ENCODE data around the gene ERICH2.
A peak's percentile ranks its signal among the peaks of the same experiment; 100 is the strongest.
"Not testable (repeated sequence)": the region's sequence is repeated elsewhere in the genome, so short reads cannot be mapped to it uniquely, and the experiment has no call there.

The ERICH2 gene, protein sequence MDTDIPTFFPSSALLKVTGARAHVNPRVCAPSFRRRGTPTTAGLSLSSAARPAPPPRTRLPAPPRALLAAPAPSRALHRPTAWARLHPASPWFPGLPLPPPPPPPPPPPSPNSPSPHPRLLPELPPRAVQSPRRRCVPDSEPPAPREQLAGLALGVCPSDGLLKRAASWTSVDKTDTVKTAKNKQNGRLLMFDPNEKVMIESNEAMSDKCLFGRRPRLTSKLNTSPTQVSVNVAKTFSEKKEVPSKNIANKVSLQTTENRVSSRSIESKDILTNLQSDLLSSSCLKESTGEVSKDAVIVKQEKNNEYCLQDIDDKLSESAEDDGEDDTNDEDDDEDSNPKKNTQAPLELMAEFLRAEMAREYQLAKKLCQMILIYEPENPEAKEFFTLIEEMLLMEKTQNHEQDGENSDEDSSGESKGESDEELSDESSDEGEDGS

DNA sequence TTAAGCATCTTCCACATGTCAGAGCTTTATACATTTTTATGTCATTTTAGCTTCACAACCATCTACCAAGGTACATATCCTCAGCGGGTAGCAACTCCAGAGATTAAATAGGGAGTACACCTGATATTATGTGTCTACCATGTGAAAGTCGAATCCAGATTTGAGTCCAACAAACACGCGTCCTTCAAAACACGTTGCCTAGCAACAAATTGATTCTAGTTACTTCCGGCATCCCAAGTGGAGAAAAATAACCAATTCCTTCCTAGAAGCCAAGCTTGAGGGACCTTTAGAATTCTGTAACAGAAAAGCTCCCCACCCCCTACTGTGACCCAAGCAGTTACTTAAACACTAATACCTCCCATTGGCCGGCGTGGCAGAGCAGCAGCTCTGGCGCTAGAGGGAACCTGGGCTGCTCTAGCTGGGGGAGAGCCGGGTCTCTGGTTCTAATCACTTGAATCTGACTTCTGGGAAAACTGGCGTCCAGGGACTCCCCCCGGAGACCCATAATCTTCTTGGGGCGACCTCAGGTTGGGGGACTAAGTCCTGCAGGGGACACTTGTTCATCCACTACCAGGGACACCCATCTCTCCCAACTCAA is at the start of gene ERICH2:
Gene ERICH2 (plus strand): TSS at position 371 of the 598 bp plus-strand sequence. CDS start 304 bp downstream, outside the sequence.
- Histone ChIP-seq H3K9me3 (ENCODE audit: control insufficient read depth in 2 of 2, low read length in 2 of 2) (no peaks in the 10 kb centered on the region), H3K36me3 (ENCODE audit: control insufficient read depth in 2 of 2, insufficient read depth in 2 of 2, low read length in 2 of 2) (no peaks in the 10 kb centered on the region), H3K9ac (ENCODE audit: low read length in 2 of 2) (peak within 1 kb of the TSS; percentile 55 to 72), H3K4me3 (ENCODE audit: low read length in 2 of 2) (peak within 1 kb of the TSS; percentile 73 to 81), H3K27ac (ENCODE audit: low read length) (no peak within 1 kb of the TSS), H3K4me1 (ENCODE audit: control insufficient read depth, insufficient read depth, low read length) (peaks cover 6% of the 10 kb centered on the region), H3K27me3 (ENCODE audit: control insufficient read depth in 1 of 2, insufficient read depth in 2 of 2, low read length in 2 of 2) (no peaks in the 10 kb centered on the region)

DNA sequence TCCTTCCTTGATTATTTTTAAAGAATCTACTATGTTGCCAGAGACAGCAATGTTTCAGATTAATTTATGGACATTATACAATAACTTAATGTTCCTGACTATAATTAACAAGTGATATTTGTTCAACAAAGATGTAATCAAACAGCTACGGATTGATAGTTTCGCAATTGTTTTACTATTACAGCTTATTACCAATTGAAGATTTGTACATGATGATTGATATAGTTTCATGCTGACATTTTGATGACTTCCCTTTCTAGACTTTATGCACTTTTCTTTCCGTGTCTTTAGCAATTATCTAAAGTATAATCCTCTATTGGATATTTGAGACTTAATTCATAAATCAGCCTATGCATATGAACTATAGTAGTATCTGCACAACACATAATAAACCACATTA is 48.5 kb upstream of the ERICH2 start:
- peaks cover 18 to 32% of the 10 kb centered on the region in 2 donors for H3K27me3 ChIP-seq (ENCODE audit: control insufficient read depth in 1 of 2, insufficient read depth in 2 of 2, low read length in 2 of 2)

GRCh38 chr2:170722301-170722700 is 47.9 kb upstream of the ERICH2 start:
- no peaks in the 10 kb centered on the region for H3K9me3 ChIP-seq (ENCODE audit: control insufficient read depth in 2 of 2, low read length in 2 of 2)
- no peak overlapping the region for H3K9ac ChIP-seq (ENCODE audit: low read length in 2 of 2)
- H3K27ac ChIP-seq (ENCODE audit: low read length), result no peak overlapping the region
- no peak overlapping the region for H3K4me3 ChIP-seq (ENCODE audit: low read length in 2 of 2)
- peaks cover 2% of the 10 kb centered on the region for H3K4me1 ChIP-seq (ENCODE audit: control insufficient read depth, insufficient read depth, low read length)
- no peaks in the 10 kb centered on the region for H3K36me3 ChIP-seq (ENCODE audit: control insufficient read depth in 2 of 2, insufficient read depth in 2 of 2, low read length in 2 of 2)
- H3K27me3 ChIP-seq (ENCODE audit: control insufficient read depth in 1 of 2, insufficient read depth in 2 of 2, low read length in 2 of 2), result peaks cover 14 to 26% of the 10 kb centered on the region in 2 donors

More for the DNA sequence above, 48.5 kb upstream of the ERICH2 start:
- Histone ChIP-seq H3K4me3 (ENCODE audit: low read length in 2 of 2) (no peak overlapping the region), H3K9ac (ENCODE audit: low read length in 2 of 2) (no peak overlapping the region), H3K27ac (ENCODE audit: low read length) (no peak overlapping the region), H3K4me1 (ENCODE audit: control insufficient read depth, insufficient read depth, low read length) (peaks cover 8% of the 10 kb centered on the region), H3K36me3 (ENCODE audit: control insufficient read depth in 2 of 2, insufficient read depth in 2 of 2, low read length in 2 of 2) (no peaks in the 10 kb centered on the region), H3K9me3 (ENCODE audit: control insufficient read depth in 2 of 2, low read length in 2 of 2) (no peaks in the 10 kb centered on the region)

GRCh38 chr2:170723446-170723958 is 46.7 kb upstream of the ERICH2 start:
- H3K27me3 ChIP-seq (ENCODE audit: control insufficient read depth in 1 of 2, insufficient read depth in 2 of 2, low read length in 2 of 2), result peaks cover 2 to 15% of the 10 kb centered on the region in 2 donors
- no peak overlapping the region for H3K4me3 ChIP-seq (ENCODE audit: low read length in 2 of 2)
- H3K4me1 ChIP-seq (ENCODE audit: control insufficient read depth, insufficient read depth, low read length), result no peaks in the 10 kb centered on the region
- no peak overlapping the region for H3K9ac ChIP-seq (ENCODE audit: low read length in 2 of 2)
- no peaks in the 10 kb centered on the region for H3K36me3 ChIP-seq (ENCODE audit: control insufficient read depth in 2 of 2, insufficient read depth in 2 of 2, low read length in 2 of 2)
- no peak overlapping the region for H3K27ac ChIP-seq (ENCODE audit: low read length)
- no peaks in the 10 kb centered on the region for H3K9me3 ChIP-seq (ENCODE audit: control insufficient read depth in 2 of 2, low read length in 2 of 2)

DNA sequence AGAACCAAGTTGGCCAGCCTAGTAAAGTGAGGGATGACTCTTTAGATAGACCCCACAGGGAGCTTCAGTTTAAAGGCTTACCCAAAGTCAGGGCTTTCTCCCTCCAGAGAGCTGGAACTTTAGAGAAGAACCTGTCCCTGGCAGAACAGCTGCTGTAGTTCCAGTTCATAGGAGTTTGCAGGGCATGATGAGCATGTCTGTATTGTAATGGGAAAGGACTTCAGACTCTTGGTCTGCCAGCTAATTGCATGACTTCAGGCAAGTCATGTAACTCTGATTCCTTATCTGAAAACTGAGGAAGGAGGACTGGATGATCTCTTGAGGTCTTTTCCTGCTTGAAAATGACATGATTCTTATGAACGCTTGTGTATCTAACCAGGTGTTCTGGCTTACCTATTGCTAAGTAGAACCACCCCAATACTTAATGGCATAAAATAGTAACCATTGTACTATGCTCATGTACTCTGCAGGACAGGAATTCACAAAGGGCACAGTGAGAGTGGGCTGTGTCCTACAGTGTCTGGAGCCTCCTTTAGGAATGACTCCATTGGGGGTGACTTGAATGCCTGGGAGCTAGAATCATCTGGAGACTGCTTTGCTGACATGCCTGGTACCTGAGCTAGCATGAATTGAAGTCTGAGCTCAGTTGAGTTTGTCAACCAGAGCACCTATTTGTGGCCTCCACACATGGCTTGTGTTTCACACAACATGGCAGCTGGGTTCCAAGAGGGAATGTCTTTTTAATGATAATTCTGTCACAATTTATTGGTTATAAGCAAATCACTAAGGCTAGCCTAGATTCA is 36.2 kb upstream of the ERICH2 start:
- H3K4me1 ChIP-seq (ENCODE audit: control insufficient read depth, insufficient read depth, low read length), result no peaks in the 10 kb centered on the region
- H3K27ac ChIP-seq (ENCODE audit: low read length), result no peak overlapping the region
- H3K36me3 ChIP-seq (ENCODE audit: control insufficient read depth in 2 of 2, insufficient read depth in 2 of 2, low read length in 2 of 2), result no peaks in the 10 kb centered on the region
- no peak overlapping the region for H3K9ac ChIP-seq (ENCODE audit: low read length in 2 of 2)
- H3K9me3 ChIP-seq (ENCODE audit: control insufficient read depth in 2 of 2, low read length in 2 of 2), result peaks cover 0 to 3% of the 10 kb centered on the region in 2 donors
- no peaks in the 10 kb centered on the region for H3K27me3 ChIP-seq (ENCODE audit: control insufficient read depth in 1 of 2, insufficient read depth in 2 of 2, low read length in 2 of 2)
- H3K4me3 ChIP-seq (ENCODE audit: low read length in 2 of 2), result no peak overlapping the region

DNA sequence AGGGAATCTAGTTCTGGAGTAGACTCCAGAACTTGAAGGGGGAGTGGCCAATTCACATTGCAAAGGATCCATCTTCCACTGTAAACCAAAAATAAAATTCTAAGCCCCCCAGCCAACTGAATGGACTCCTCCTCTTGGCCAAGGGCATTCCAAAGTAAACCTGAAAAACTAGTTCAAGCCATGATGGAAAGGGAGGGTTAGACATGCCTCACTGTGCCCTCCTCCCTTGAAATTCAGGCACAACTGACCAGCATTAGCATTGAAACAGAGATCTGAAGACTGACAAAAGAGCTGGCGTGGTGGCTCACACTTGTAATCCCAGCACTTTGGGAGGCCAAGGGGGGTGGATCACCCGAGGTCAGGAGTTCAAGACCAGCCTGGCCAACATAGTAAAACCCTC is 35.6 kb upstream of the ERICH2 start:
- H3K4me1 ChIP-seq (ENCODE audit: control insufficient read depth, insufficient read depth, low read length); H3K27me3 ChIP-seq (ENCODE audit: control insufficient read depth in 1 of 2, insufficient read depth in 2 of 2, low read length in 2 of 2); H3K9me3 ChIP-seq (ENCODE audit: control insufficient read depth in 2 of 2, low read length in 2 of 2); H3K4me3 ChIP-seq (ENCODE audit: low read length in 2 of 2); H3K9ac ChIP-seq (ENCODE audit: low read length in 2 of 2); H3K27ac ChIP-seq (ENCODE audit: low read length); H3K36me3 ChIP-seq (ENCODE audit: control insufficient read depth in 2 of 2, insufficient read depth in 2 of 2, low read length in 2 of 2): not testable (repeated sequence)

DNA sequence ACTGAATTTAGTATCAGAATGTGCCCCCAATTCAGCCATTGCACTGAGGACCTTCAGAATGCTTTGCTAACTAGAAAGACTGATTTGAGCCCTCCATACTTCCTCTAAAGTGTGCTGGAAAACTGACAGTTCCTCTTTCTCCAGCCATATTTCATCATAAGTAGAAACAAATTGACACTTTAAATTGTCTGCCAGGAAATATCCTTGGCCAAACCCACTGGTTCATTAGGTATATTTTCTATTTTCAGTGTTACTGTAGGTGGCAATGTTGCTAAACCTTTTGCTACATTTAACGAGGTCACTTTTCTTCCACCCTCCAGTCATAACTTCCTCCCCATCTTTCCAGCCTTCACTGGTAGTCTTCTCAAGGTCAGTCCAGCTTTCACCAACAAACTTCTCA is 33.5 kb upstream of the ERICH2 start:
- H3K36me3 ChIP-seq (ENCODE audit: control insufficient read depth in 2 of 2, insufficient read depth in 2 of 2, low read length in 2 of 2), result no peaks in the 10 kb centered on the region
- H3K27me3 ChIP-seq (ENCODE audit: control insufficient read depth in 1 of 2, insufficient read depth in 2 of 2, low read length in 2 of 2), result no peaks in the 10 kb centered on the region
- peaks cover 0 to 3% of the 10 kb centered on the region in 2 donors for H3K9me3 ChIP-seq (ENCODE audit: control insufficient read depth in 2 of 2, low read length in 2 of 2)
- H3K4me1 ChIP-seq (ENCODE audit: control insufficient read depth, insufficient read depth, low read length), result no peaks in the 10 kb centered on the region
- no peak overlapping the region for H3K4me3 ChIP-seq (ENCODE audit: low read length in 2 of 2)
- H3K27ac ChIP-seq (ENCODE audit: low read length), result no peak overlapping the region
- no peak overlapping the region for H3K9ac ChIP-seq (ENCODE audit: low read length in 2 of 2)

GRCh38 chr2:170737406-170737805 is 32.8 kb upstream of the ERICH2 start:
- Histone ChIP-seq H3K9ac (ENCODE audit: low read length in 2 of 2) (no peak overlapping the region), H3K27me3 (ENCODE audit: control insufficient read depth in 1 of 2, insufficient read depth in 2 of 2, low read length in 2 of 2) (peaks cover 0 to 3% of the 10 kb centered on the region in 2 donors), H3K4me1 (ENCODE audit: control insufficient read depth, insufficient read depth, low read length) (no peaks in the 10 kb centered on the region), H3K4me3 (ENCODE audit: low read length in 2 of 2) (no peak overlapping the region), H3K27ac (ENCODE audit: low read length) (no peak overlapping the region), H3K36me3 (ENCODE audit: control insufficient read depth in 2 of 2, insufficient read depth in 2 of 2, low read length in 2 of 2) (no peaks in the 10 kb centered on the region), H3K9me3 (ENCODE audit: control insufficient read depth in 2 of 2, low read length in 2 of 2) (peaks cover 0 to 3% of the 10 kb centered on the region in 2 donors)

GRCh38 chr2:170737821-170738220 is 32.4 kb upstream of the ERICH2 start:
- peaks cover 0 to 3% of the 10 kb centered on the region in 2 donors for H3K27me3 ChIP-seq (ENCODE audit: control insufficient read depth in 1 of 2, insufficient read depth in 2 of 2, low read length in 2 of 2)
- H3K9me3 ChIP-seq (ENCODE audit: control insufficient read depth in 2 of 2, low read length in 2 of 2), result peaks cover 0 to 3% of the 10 kb centered on the region in 2 donors
- H3K9ac ChIP-seq (ENCODE audit: low read length in 2 of 2), result no peak overlapping the region
- H3K36me3 ChIP-seq (ENCODE audit: control insufficient read depth in 2 of 2, insufficient read depth in 2 of 2, low read length in 2 of 2), result no peaks in the 10 kb centered on the region
- no peak overlapping the region for H3K27ac ChIP-seq (ENCODE audit: low read length)
- H3K4me1 ChIP-seq (ENCODE audit: control insufficient read depth, insufficient read depth, low read length), result no peaks in the 10 kb centered on the region
- H3K4me3 ChIP-seq (ENCODE audit: low read length in 2 of 2), result no peak overlapping the region

DNA sequence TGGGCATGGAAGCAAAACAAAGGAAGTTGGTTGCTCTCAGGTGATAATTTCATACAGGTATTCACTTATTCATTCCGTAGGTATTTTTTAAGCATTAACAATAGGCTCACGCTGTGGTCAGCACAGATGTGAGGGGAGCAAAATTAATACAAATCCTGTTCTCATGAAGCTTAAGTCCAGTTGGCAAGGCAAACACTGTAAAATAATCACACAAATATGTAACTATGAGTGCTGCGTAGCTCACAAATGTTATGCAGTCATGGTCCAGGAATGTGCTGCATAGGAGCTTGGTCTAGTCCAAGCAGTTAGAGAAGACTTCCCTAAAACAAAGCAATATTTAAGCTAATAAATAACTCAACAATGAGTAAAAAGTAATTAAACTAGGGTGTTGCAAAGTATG is 31.1 kb upstream of the ERICH2 start:
- peaks cover 0 to 3% of the 10 kb centered on the region in 2 donors for H3K9me3 ChIP-seq (ENCODE audit: control insufficient read depth in 2 of 2, low read length in 2 of 2)
- no peak overlapping the region for H3K27ac ChIP-seq (ENCODE audit: low read length)
- H3K36me3 ChIP-seq (ENCODE audit: control insufficient read depth in 2 of 2, insufficient read depth in 2 of 2, low read length in 2 of 2), result no peaks in the 10 kb centered on the region
- peaks cover 3 to 4% of the 10 kb centered on the region in 2 donors for H3K27me3 ChIP-seq (ENCODE audit: control insufficient read depth in 1 of 2, insufficient read depth in 2 of 2, low read length in 2 of 2)
- no peaks in the 10 kb centered on the region for H3K4me1 ChIP-seq (ENCODE audit: control insufficient read depth, insufficient read depth, low read length)
- no peak overlapping the region for H3K4me3 ChIP-seq (ENCODE audit: low read length in 2 of 2)
- H3K9ac ChIP-seq (ENCODE audit: low read length in 2 of 2), result no peak overlapping the region

Data from stomach smooth muscle (tissue), 2 donors.